Liver (tissue), 3 donors: Measurements from ENCODE around the gene CEACAM21.

Experiments
- CTCF ChIP-seq: fragments of 150-350 bp; IDR thresholded peaks from 2 replicates; pipeline ENCODE4 v1.5.1; 2017; ENCODE audit warnings: improper control_type of control experiment, low read depth, low read length; ENCODE audit not compliant: missing input control
- RXRA ChIP-seq, 2 donors: IDR thresholded peaks; 2 replicates each; pipeline ENCODE4 v1.6.1; 2017 to 2018; ENCODE audit warnings: antibody characterized with exemption in 2 of 2, mild to moderate bottlenecking in 1 of 2
- donor health status: healthy.
- donor health status: healthy.

DNA sequence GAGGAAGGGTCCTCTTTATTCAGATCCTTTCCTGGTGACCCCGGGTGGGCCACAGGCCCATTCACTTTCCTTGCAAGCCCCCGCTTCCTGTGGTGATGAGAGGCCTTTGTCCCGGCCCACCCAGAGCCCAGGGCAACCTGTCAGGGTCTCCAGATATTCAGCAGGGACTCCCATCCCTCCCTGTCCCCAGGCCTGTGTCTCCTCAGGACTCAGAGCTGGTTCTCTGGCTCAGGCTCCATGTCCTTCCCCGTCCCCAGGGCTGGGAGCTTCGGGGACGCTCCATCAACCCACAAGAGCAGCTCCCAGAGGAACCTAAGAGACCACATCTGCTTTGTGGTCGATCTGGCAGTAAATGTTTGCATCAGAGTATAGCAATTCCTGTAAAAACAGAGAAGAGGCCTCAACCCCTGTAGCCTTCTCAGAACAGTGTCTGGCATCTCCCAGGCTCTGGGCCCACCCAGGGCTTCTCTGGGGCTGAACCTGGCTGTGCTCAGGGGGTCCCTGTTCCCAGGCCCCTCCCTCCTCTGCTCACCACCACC, 43.1 kb downstream of the CEACAM21 start:
- TF ChIP-seq RXRA (IDR thresholded peaks at IDR 0.05) (no peak), CTCF (no peak)
